Duodenal mucosa (tissue), 2 donors: ENCODE results near the gene ZNF22.

Source experiments
- H3K27ac ChIP-seq: one replicate; pipeline ENCODE4 v1.7.0; 2013; ENCODE audit warnings: low read depth, low read length
- H3K27me3 ChIP-seq, 2 donors: one replicate each; pipeline ENCODE4 v1.7.0; 2013; ENCODE audit warnings: low read length in 2 of 2, control low read depth in 1 of 2; ENCODE audit not compliant: insufficient read depth in 2 of 2, control insufficient read depth in 1 of 2
- H3K36me3 ChIP-seq, 2 donors: one replicate each; pipeline ENCODE4 v1.7.0; 2013; ENCODE audit warnings: low read length in 2 of 2, control low read depth in 1 of 2; ENCODE audit not compliant: insufficient read depth in 2 of 2, control insufficient read depth in 1 of 2
- H3K4me1 ChIP-seq, 2 donors: one replicate each; pipeline ENCODE4 v1.7.0; 2013; ENCODE audit warnings: low read length in 2 of 2, control low read depth in 1 of 2; ENCODE audit not compliant: insufficient read depth in 2 of 2, control insufficient read depth in 1 of 2
- H3K4me3 ChIP-seq, 2 donors: one replicate each; pipeline ENCODE4 v1.7.0; 2013; ENCODE audit warnings: low read length in 2 of 2, low read depth in 1 of 2
- H3K9ac ChIP-seq, 2 donors: one replicate each; pipeline ENCODE4 v1.7.0; 2013; ENCODE audit warnings: low read length in 2 of 2, low read depth in 1 of 2
- H3K9me3 ChIP-seq, 2 donors: one replicate each; pipeline ENCODE4 v1.7.0; 2013; ENCODE audit warnings: low read length in 2 of 2, control low read depth in 1 of 2; ENCODE audit not compliant: control insufficient read depth in 1 of 2

The ZNF22 gene

DNA sequence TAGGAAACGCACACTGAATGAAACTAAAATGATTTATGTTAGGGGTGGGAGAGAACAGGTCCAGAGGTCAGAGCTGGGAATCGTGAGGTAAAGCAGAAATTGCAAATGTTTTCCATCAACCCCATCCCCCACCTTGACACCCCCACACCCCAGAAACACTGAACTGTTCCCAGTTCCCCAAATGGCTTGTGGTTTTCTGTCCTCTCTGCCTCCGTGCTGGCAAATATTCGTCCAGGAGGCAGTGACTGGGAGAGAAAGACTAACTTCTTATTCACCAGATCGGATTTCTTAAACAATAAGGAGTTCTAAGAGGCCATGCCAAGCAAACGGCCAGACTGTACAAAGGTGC, 41.9 kb upstream of the ZNF22 start:
- Histone ChIP-seq H3K36me3 (peaks cover 0 to 13% of the 10 kb centered on the region in 2 donors), H3K27ac (peak overlapping the region; percentile 79), H3K9ac (peak overlapping the region; percentile 53 to 80), H3K9me3 (no peaks in the 10 kb centered on the region), H3K4me3 (peak overlapping the region; percentile 82 to 86), H3K27me3 (no peaks in the 10 kb centered on the region), H3K4me1 (peaks cover 50 to 52% of the 10 kb centered on the region in 2 donors)

DNA sequence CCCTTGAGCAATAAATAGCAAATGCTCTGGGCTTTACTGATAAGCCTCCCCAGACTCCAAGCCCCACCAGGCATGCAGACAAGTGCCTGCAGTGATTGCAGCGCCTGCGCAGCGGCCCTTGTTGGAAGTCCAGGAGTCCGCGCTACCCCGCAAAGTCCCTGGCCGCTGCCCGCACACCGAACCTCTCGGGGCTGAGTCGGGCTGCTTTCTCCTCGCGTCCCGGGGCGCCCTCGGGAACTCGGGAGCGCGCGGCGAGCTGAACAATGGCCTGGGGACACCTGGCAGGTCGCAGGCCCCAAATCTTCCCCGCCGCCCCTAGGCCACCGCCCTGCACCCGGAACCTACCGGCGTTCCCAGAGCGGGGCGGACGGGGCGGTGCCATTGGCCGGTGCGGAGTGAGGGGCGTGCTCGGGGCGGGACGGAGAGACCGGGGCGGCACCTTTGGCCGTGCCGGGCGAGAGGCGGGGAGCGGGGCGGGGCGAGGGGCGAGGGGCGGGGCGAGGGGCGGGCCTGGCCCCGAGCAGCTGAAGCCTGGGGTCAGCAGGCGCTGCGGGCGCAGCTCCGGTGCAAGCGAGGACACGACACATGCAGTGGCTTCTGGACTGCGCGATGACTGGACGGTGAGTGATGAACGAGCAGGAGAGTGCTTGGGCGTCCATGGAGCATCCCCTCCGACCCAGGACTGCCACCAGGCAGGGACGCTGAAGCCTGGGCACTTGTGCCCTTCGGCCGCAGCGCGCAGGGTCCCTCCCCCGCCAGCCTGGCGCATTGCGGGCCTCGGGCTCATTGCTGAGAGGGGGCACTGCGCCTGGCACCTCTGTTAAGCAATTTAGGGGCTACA, 41.3 kb upstream of the ZNF22 start, which contains the start of gene RASSF4:
Gene RASSF4 (plus strand): TSS at position 556 of the 841 bp plus-strand sequence. CDS start 10,401 bp downstream, outside the sequence.
- no peaks in the 10 kb centered on the region for H3K27me3 ChIP-seq
- H3K4me1 ChIP-seq: peaks cover 56 to 58% of the 10 kb centered on the region in 2 donors

DNA sequence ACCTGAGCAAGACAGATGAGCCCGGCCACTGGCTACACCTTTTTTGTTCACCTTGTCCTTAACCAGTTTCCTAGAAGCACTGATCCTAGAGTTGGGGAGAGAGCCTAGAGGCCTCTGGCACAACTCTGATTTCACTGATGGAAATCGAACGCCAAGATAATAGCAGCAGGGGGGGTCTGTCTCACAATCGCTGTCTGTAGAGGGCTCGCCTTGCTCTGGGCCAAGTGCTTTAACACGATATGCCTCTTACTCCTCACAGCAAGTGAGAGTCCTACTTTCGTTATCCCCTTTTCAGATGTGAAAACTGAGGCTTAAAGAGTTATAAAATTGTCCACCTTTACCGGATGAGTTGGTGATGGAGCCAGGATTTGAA, 40.6 kb upstream of the ZNF22 start:
- Histone ChIP-seq H3K4me3 (peak overlapping the region; percentile 86 to 94), H3K9ac (peak overlapping the region; percentile 63 to 86)

More for the DNA sequence above, 41.3 kb upstream of the ZNF22 start, which contains the start of gene RASSF4:
- Histone ChIP-seq H3K36me3 (peaks cover 0 to 12% of the 10 kb centered on the region in 2 donors), H3K9ac (peak within 1 kb of the TSS; percentile 80 to 86), H3K27ac (peak within 1 kb of the TSS; percentile 79), H3K4me3 (peak within 1 kb of the TSS; percentile 86 to 94), H3K9me3 (no peaks in the 10 kb centered on the region)

DNA sequence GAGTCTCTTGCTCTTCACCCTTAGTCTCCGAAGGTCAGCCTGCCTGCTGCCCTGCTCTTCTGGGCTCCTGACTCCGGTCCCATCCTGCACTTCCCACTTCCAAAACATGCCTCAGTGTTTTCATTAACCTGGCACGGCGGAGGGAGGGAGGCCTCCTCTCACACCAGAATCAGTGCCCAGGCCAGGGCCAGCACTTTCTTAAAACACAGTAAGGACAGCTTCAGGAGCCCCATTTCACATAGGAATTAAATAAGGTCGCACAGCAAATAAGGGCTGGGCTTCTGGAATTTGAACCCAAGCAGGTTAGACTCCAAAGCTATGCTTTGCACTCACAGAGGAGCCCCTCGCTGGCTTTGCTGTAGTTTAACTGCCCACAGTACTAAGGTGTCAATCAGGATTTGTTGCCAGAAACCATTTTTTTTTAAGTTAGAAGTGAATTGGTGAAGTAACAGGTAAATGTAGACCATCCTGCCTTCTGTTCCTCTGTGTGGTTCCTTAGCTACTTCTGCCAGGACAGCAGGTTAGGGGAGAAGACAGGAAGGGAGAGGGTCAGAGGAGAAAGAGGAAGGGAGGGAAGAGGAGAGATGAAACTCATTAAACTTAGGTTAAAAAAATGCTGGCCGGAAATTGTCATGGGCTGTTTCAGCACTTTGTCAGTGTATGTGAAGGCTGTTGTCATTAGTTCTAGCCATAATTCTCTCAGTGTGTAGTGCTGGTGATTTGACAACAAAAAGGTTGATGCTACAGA, 40.1 kb upstream of the ZNF22 start:
- Histone ChIP-seq H3K36me3 (peaks cover 0 to 10% of the 10 kb centered on the region in 2 donors), H3K9ac (peak overlapping the region; percentile 63 to 86), H3K4me1 (peaks cover 63 to 67% of the 10 kb centered on the region in 2 donors), H3K4me3 (peak overlapping the region; percentile 86 to 94), H3K9me3 (no peaks in the 10 kb centered on the region), H3K27me3 (no peaks in the 10 kb centered on the region), H3K27ac (peak overlapping the region; percentile 15)

More for the DNA sequence above, 40.6 kb upstream of the ZNF22 start:
- H3K9me3 ChIP-seq: no peaks in the 10 kb centered on the region
- H3K27me3 ChIP-seq: no peaks in the 10 kb centered on the region
- H3K27ac ChIP-seq: peak overlapping the region; percentile 58
- H3K4me1 ChIP-seq: peaks cover 62 to 64% of the 10 kb centered on the region in 2 donors
- peaks cover 0 to 12% of the 10 kb centered on the region in 2 donors for H3K36me3 ChIP-seq

DNA sequence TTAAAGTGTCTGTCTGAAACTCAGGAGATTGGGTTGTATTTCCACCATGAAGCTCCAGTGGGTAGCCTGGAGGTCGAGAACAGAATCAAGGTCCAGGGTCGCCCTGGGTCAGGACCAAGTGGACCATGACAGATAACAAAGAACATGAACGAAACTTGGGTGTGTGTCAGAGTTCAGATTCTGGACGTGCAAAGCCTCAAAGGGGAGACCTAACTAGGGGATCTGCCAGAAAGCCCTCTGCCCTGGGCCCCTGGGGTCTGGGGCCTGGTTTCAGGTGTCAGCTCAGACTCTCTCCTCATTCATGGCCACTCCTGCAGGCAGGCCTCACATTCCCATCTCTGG, 39.5 kb upstream of the ZNF22 start:
- Histone ChIP-seq H3K9ac (peak overlapping the region; percentile 63 to 86), H3K4me3 (peak overlapping the region; percentile 86 to 94)

DNA sequence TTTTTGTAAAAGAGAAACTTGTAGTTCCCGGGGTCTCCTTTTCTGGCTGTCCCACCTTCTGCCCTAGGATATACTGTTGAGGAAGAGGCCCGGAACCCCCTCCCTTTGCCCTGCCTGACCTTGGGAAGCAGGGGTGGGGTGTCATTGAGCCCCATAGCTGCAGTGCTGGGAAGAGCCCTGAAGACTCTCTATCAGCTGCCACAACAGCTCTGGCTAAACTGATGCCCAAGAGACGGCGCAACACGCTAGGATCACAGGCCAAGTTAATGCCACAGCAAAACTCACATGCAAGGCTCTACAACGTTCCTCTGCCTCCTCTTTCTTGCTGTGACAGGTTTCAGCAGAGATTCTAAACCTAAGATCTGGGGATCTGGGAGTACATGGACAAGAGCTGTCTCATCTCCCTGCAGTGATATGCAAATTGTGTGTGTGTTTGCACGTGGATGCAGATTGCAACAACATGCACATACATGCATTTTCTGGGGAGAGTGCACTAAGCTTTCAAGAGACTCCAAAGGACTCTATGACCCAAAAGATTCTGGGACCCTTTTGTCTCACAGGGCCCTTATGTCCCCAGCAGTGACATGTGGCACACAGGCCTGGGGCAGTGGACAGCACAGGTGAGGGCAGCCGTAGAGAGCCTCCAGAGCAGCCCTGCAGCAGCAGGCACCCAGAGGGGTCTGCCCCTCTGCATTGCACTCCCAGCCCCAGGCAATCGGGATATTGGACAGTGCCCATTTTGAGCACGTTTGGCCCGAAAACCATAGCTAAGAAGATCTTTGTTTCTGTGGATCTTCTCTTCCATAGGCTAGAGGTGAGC, 38.6 kb upstream of the ZNF22 start:
- H3K36me3 ChIP-seq: no peaks in the 10 kb centered on the region
- H3K27me3 ChIP-seq: no peaks in the 10 kb centered on the region
- no peak overlapping the region for H3K27ac ChIP-seq
- H3K4me1 ChIP-seq: peaks cover 75 to 80% of the 10 kb centered on the region in 2 donors
- H3K9ac ChIP-seq: peak overlapping the region; percentile 43 to 63
- no peaks in the 10 kb centered on the region for H3K9me3 ChIP-seq
- peak overlapping the region; percentile 7 to 86 for H3K4me3 ChIP-seq

More for the DNA sequence above, 39.5 kb upstream of the ZNF22 start:
- Histone ChIP-seq H3K4me1 (peaks cover 68 to 72% of the 10 kb centered on the region in 2 donors), H3K36me3 (peaks cover 0 to 6% of the 10 kb centered on the region in 2 donors), H3K27ac (no peak overlapping the region), H3K9me3 (no peaks in the 10 kb centered on the region), H3K27me3 (no peaks in the 10 kb centered on the region)

DNA sequence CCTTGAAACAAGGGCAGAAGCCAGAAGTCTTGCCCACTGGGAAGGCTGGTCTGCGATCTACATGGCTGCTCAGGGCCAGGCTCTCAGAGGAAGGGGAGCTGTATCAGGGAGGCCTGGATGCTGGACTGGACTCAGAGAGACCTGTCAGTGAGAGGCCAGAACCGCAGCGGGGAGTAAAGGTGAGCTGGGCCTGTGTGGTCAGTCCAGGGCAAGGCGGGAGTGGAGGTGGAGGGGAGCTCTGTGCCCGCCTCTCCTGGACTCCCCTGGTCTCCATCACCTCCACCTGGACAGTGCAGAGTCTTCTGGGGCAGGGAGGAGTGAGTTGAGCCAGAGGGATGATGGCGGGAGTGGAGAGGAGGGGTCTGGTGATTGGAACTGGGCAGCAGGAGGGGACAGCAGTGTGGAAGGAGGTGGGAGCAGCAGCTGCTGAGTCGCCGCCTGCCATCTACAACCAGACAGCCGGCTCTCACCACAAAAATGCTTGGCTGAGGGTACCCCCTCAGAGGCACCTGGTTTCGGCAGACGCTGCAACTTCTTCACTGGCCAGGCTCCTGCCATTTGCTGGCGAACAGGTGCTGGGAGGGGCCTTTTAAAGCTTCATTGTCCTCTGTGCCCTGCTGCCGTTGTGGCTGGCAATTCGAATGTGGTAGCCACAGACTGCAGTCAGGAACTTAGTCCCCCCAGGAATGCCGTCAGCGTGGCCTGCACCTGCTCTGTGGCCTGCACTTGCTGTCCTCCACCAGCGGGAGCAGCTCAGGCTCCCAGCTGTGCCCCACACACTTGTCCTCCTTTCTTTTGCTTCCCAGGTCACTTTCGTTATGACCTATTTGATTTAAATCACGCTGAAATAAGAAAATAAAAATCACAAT, 37.6 kb upstream of the ZNF22 start:
- peak overlapping the region; percentile 43 to 57 for H3K9ac ChIP-seq
- H3K4me1 ChIP-seq: peaks cover 73 to 80% of the 10 kb centered on the region in 2 donors
- peak overlapping the region; percentile 29 to 32 for H3K4me3 ChIP-seq
- no peaks in the 10 kb centered on the region for H3K9me3 ChIP-seq
- no peaks in the 10 kb centered on the region for H3K36me3 ChIP-seq
- H3K27me3 ChIP-seq: no peaks in the 10 kb centered on the region
- peak overlapping the region; percentile 39 for H3K27ac ChIP-seq

DNA sequence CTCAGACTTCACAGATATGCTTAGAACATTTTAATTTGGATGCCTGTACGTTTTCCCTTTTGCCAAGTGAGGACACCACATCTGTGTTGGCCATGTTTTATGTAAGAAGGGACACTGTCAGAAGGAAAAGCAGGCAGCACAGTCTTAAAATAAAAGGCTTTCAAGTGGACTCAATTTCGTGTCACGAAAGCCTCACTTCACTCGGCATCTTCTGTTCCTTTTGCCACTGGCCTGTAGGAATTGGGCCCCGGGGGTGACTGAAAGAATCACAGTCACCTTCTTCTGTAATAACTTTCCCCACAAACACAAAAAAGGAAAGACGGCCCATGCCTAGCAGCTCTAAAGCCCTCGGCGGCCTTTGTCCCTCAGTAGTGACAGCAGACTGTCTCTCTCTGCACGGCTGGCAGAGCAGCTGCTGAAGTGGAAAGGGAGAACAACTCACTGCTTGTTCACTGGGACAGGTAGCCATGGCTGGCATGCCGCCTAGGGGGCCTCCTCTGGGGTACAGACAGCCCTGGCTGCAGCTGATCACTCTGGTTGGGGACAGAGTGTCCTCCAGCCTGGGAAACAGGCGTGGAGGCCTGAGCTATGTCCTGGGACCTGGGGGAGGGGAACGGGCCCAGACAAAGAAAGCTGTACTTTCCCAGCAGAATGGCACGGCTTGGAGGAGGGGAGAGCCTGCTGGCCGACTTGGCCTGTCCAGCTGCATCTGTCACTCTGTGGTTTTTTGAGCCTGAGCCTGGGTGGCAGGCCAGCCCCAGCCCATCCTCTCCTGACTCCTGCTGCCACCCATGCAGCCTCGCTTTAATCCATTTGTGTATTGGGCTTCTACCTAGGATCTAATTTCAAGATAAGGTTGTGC, 36.7 kb upstream of the ZNF22 start:
- H3K4me3 ChIP-seq: peak overlapping the region; percentile 29 to 32

More for the DNA sequence above, 36.7 kb upstream of the ZNF22 start:
- H3K4me1 ChIP-seq: peaks cover 72 to 83% of the 10 kb centered on the region in 2 donors
- no peaks in the 10 kb centered on the region for H3K9me3 ChIP-seq
- H3K27me3 ChIP-seq: no peaks in the 10 kb centered on the region
- peak overlapping the region; percentile 43 to 57 for H3K9ac ChIP-seq
- no peaks in the 10 kb centered on the region for H3K36me3 ChIP-seq
- H3K27ac ChIP-seq: peak overlapping the region; percentile 54
